PC-3 (cell line): ENCODE results near the gene CCNK.

ENCODE experiments used
- EZH2 ChIP-seq: fragments of 300-600 bp; sonication (generic); IDR thresholded peaks from one replicate; pipeline ENCODE4 v1.6.1; 2017; ENCODE audit warnings: antibody characterized with exemption, mild to moderate bottlenecking, low read length; ENCODE audit not compliant: unreplicated experiment
- EZH2phosphoT487 ChIP-seq: fragments of 300-600 bp; sonication (generic); IDR thresholded peaks from 2 replicates; pipeline ENCODE4 v1.6.1; 2018; ENCODE audit warnings: mild to moderate bottlenecking, antibody characterized with exemption, low read length, borderline replicate concordance
- TF ChIP-seq, protein P1 (sequence below): fragments of 300-600 bp; sonication (generic); conservative IDR thresholded peaks from 2 replicates; pipeline ENCODE4 v1.5.1; 2017; ENCODE audit warnings: antibody characterized with exemption, low read depth, mild to moderate bottlenecking, low read length

DNA sequence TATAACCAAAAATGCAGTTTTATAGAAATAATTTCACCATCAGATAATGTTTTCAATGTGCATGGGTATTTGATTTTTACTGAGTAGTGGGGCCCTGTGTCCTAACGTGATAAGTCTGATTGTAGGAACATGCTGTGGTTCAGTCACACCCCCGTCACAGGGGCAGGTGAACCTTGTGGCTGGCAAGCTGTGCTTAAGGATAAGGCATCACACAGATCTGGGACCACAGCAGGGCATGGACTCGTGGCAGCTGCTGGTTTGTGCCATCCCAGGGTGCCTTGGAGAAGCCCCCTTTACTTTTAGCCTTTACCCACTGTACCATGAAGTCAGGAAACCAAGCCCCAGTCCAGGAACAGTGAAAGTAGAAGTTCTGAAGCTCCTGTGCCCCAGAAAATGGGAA lies 16.7 kb downstream of the CCNK start:
- TF ChIP-seq, protein P1, sequence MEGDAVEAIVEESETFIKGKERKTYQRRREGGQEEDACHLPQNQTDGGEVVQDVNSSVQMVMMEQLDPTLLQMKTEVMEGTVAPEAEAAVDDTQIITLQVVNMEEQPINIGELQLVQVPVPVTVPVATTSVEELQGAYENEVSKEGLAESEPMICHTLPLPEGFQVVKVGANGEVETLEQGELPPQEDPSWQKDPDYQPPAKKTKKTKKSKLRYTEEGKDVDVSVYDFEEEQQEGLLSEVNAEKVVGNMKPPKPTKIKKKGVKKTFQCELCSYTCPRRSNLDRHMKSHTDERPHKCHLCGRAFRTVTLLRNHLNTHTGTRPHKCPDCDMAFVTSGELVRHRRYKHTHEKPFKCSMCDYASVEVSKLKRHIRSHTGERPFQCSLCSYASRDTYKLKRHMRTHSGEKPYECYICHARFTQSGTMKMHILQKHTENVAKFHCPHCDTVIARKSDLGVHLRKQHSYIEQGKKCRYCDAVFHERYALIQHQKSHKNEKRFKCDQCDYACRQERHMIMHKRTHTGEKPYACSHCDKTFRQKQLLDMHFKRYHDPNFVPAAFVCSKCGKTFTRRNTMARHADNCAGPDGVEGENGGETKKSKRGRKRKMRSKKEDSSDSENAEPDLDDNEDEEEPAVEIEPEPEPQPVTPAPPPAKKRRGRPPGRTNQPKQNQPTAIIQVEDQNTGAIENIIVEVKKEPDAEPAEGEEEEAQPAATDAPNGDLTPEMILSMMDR = no peak
- TF ChIP-seq EZH2phosphoT487 (no peak), EZH2 (no peak)
